Ishikawa (cell line): ENCODE measurements around the gene MAL.

Source experiments
- CEBPB ChIP-seq: IDR thresholded peaks from 2 replicates; pipeline ENCODE4 v1.6.1; 2012
- CREB1 ChIP-seq: IDR thresholded peaks from 2 replicates; pipeline ENCODE4 v1.6.1; 2012; ENCODE audit warnings: low read depth
- EGR1 ChIP-seq: IDR thresholded peaks from 2 replicates; pipeline ENCODE4 v1.6.1; 2012
- EP300 ChIP-seq: IDR thresholded peaks from 2 replicates; pipeline ENCODE4 v1.6.1; 2012; ENCODE audit warnings: borderline replicate concordance
- FOXM1 ChIP-seq: IDR thresholded peaks from 2 replicates; pipeline ENCODE4 v1.6.1; 2012; ENCODE audit warnings: low read depth, borderline replicate concordance
- NFIC ChIP-seq: IDR thresholded peaks from 2 replicates; pipeline ENCODE4 v1.6.1; 2012
- RAD21 ChIP-seq: IDR thresholded peaks from 2 replicates; pipeline ENCODE4 v1.6.1; 2012; ENCODE audit warnings: low read depth
- TAF1 ChIP-seq: IDR thresholded peaks from 2 replicates; pipeline ENCODE4 v1.6.1; 2012; ENCODE audit warnings: low read depth, mild to moderate bottlenecking
- TCF12 ChIP-seq: IDR thresholded peaks from 2 replicates; pipeline ENCODE4 v1.6.1; 2012; ENCODE audit warnings: low read depth
- TEAD4 ChIP-seq: IDR thresholded peaks from 2 replicates; pipeline ENCODE4 v1.6.1; 2012
- YY1 ChIP-seq: IDR thresholded peaks from 2 replicates; pipeline ENCODE4 v1.6.1; 2012; ENCODE audit warnings: low read depth
- ZBTB7A ChIP-seq: IDR thresholded peaks from 2 replicates; pipeline ENCODE4 v1.6.1; 2012; ENCODE audit warnings: low read depth
- TF ChIP-seq, protein P1 (sequence below): IDR thresholded peaks from 2 replicates; pipeline ENCODE4 v1.6.1; 2012
- TF ChIP-seq, protein P2 (sequence below): IDR thresholded peaks from 2 replicates; pipeline ENCODE4 v1.6.1; 2012
- TF ChIP-seq, protein P3 (sequence below): IDR thresholded peaks from 2 replicates; pipeline ENCODE4 v1.6.1; 2012; ENCODE audit warnings: low read depth, mild to moderate bottlenecking

The MAL gene

DNA sequence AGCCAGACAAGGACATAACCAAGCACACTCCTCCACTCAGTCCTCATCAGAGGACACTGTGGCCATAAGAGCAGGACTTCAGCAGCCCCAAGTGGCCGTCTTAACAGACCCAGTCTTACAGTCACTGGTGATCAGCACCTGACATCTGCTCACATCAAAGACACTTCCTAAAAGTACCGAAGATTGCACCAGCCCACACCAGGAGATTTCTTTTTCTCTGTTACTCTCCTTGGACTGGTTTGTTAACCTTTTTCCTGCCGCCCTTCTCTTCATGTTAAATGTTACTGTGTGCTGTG, 52.0 kb downstream of the MAL start:
- no peak for TF ChIP-seq EGR1
- TF ChIP-seq EP300, result no peak
- no peak for TF ChIP-seq YY1
- TF ChIP-seq FOXM1, result no peak
- no peak for TF ChIP-seq TCF12
- no peak for TF ChIP-seq NFIC
- TF ChIP-seq, protein P1, sequence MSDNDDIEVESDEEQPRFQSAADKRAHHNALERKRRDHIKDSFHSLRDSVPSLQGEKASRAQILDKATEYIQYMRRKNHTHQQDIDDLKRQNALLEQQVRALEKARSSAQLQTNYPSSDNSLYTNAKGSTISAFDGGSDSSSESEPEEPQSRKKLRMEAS, result no peak
- no peak for TF ChIP-seq TEAD4
- no peak for TF ChIP-seq CEBPB
- TF ChIP-seq CREB1, result no peak

DNA sequence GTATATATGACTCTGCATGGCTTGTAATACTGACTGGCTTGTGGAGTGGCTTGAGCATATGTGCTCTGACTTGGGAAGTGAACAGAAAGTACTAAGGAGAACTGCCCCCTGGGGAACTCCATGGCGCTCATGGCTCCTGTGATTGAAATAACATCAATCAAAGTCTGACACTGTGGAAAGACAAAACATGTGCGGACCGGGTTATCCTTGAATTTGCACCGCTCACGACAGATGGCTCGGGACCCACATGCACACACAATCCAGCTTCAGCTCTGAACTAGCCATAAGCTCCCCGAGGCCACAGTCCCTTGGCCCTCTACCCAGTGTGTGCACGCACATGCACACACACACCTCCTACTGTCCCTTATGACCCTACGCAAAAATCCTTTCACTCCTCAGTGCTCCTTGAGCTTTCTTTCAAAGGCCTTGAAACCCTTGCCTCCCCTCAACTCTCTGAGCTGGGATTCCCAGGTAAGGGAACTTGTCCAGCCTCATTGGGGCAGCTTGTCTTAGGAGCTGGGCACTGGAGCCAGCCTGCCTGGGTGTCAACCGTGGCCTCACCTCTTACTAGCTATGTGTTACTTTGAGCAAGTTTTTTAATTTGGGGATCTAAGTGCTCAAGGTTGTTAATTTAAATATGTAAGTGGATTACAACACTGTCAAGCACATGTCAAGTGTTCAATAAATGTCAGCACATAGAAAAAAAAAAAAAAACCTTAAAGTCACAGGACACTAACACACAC, 52.5 kb downstream of the MAL start:
- no peak for TF ChIP-seq EGR1
- TF ChIP-seq NFIC, result no peak
- TF ChIP-seq, protein P2, sequence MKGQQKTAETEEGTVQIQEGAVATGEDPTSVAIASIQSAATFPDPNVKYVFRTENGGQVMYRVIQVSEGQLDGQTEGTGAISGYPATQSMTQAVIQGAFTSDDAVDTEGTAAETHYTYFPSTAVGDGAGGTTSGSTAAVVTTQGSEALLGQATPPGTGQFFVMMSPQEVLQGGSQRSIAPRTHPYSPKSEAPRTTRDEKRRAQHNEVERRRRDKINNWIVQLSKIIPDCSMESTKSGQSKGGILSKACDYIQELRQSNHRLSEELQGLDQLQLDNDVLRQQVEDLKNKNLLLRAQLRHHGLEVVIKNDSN, result no peak
- TF ChIP-seq YY1, result no peak
- TF ChIP-seq, protein P1, result no peak
- no peak for TF ChIP-seq TCF12
- no peak for TF ChIP-seq TAF1
- TF ChIP-seq FOXM1, result no peak

DNA sequence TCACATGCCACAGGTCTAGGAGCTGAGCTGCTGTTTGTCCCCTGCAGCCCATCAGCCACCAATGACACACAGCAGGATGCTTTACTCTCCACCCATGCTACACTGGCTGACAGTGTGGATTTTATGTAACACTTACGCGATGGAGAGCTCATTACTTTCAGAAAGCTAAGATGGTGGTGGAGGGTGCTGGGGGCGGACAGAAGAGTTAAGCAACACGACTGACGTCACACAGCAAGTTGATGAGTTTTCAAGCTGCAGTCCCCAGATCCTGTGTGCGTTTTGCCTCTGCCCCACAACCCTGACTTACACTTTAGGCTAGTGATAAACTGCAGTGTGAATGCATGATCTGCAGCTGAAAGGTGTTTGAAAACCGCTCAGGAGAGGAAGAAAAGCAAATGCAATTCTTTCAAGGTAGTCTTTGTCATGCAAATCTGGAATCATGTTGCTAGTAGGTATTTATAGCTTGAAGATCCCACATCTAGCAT, 53.7 kb downstream of the MAL start:
- TF ChIP-seq EP300 (no peak), TAF1 (no peak), CEBPB (no peak), RAD21 (no peak), ZBTB7A (no peak), TEAD4 (no peak), CREB1 (no peak), TCF12 (no peak), YY1 (no peak), FOXM1 (no peak), NFIC (no peak)
- TF ChIP-seq, protein P3, sequence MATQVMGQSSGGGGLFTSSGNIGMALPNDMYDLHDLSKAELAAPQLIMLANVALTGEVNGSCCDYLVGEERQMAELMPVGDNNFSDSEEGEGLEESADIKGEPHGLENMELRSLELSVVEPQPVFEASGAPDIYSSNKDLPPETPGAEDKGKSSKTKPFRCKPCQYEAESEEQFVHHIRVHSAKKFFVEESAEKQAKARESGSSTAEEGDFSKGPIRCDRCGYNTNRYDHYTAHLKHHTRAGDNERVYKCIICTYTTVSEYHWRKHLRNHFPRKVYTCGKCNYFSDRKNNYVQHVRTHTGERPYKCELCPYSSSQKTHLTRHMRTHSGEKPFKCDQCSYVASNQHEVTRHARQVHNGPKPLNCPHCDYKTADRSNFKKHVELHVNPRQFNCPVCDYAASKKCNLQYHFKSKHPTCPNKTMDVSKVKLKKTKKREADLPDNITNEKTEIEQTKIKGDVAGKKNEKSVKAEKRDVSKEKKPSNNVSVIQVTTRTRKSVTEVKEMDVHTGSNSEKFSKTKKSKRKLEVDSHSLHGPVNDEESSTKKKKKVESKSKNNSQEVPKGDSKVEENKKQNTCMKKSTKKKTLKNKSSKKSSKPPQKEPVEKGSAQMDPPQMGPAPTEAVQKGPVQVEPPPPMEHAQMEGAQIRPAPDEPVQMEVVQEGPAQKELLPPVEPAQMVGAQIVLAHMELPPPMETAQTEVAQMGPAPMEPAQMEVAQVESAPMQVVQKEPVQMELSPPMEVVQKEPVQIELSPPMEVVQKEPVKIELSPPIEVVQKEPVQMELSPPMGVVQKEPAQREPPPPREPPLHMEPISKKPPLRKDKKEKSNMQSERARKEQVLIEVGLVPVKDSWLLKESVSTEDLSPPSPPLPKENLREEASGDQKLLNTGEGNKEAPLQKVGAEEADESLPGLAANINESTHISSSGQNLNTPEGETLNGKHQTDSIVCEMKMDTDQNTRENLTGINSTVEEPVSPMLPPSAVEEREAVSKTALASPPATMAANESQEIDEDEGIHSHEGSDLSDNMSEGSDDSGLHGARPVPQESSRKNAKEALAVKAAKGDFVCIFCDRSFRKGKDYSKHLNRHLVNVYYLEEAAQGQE, result no peak
- TF ChIP-seq, protein P1, result no peak
- TF ChIP-seq, protein P2, result no peak

DNA sequence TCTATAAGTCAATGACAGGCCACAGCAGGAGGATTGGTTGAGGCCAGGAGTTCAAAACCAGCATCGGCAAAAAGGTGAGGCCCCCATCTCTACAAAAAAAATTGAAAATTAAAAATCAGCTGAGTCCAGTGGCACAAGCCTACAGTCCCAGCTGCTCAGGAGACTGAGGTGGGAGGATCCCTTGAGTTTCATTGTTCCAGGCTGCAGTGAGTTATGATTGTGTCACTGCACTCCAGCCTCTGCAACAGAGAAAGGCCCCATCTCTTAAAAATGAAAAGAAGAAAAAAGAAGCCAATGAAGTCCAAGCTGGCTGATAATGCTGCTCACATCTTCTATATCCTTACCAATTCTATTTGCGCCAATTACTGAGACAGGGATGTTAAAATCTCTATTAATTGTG, 57.0 kb downstream of the MAL start:
- TF ChIP-seq FOXM1 (no peak), YY1 (no peak), ZBTB7A (no peak), TCF12 (no peak), EP300 (no peak), CEBPB (no peak), CREB1 (no peak)
- TF ChIP-seq, protein P1, result no peak
- TF ChIP-seq, protein P3, result no peak
- TF ChIP-seq, protein P2, result no peak

DNA sequence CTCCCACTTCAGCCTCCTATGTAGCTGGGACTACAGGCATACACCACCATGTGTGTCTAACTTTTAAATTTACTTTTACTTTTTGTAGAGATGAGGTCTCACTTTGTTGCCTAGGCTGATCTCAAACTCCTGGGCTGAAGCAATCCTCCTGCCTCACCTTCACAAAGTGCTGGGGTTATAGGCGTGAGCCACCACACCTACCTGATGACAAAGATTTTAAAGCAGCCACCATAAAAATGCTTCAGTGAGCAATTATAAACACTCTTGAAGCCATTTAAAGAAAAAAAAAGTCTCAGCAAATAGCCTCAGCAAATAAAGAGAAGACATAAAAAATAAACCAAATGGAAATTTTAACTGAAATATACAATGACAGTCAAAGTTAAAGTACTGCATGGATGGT, 60.5 kb downstream of the MAL start:
- TF ChIP-seq CREB1 (no peak), FOXM1 (no peak), TEAD4 (no peak), CEBPB (no peak), EGR1 (no peak), TCF12 (no peak), TAF1 (no peak), EP300 (no peak), RAD21 (no peak), YY1 (no peak), ZBTB7A (no peak), NFIC (no peak)
- TF ChIP-seq, protein P2, result no peak
- TF ChIP-seq, protein P1, result no peak
- TF ChIP-seq, protein P3, result no peak
